Measurements from ENCODE around the gene LRRC8D.

DNA sequence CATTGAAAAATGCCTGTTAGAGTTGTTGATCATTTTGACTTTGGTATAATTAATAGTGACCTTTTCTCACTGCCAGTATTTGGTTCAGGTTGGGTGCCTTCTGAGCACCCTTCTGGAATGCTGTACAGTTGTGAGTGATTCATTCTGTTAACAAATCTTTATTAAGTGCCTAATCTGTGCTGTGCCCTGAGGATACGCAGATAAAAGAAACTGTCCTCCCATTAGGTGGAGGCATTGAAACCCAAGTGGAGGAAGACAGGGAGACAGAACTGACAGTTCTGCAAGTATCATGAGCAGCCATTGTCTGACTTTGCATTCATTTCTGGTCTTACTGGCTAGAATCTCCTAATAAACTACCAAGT, 97.9 kb downstream of the LRRC8D start:
- TF ChIP-seq POLR2AphosphoS5 (IDR thresholded peaks at IDR 0.05) (no peak), CTCF (IDR thresholded peaks at IDR 0.05) (no peak), POLR2A (IDR thresholded peaks at IDR 0.05) (no peak), EP300 (IDR thresholded peaks at IDR 0.05) (no peak)

All from stomach (tissue), 4 donors.